Kasumi-1 (cell line): ENCODE data around the gene SLCO3A1.

Source experiments
- DNase-seq, 2 experiments: peaks; one replicate each; lab custom pipeline; 2025; lab: John Stamatoyannopoulos, UW

SLCO3A1 gene

GRCh38 chr15:91861223-91861622, 7.7 kb downstream of the SLCO3A1 start:
- DNase-seq = peak; percentile 65 to 78

- DNase-seq = no peak
Observed at GRCh38 chr15:91862891-91863504, 9.5 kb downstream of the SLCO3A1 start.

GRCh38 chr15:91863621-91864255, 10.2 kb downstream of the SLCO3A1 start:
- DNase-seq = no peak

- DNase-seq = no peak
Observed at GRCh38 chr15:91864664-91865063, 11.2 kb downstream of the SLCO3A1 start.

GRCh38 chr15:91865486-91865885, 12.0 kb downstream of the SLCO3A1 start:
- no peak for DNase-seq

GRCh38 chr15:91865950-91866349, 12.4 kb downstream of the SLCO3A1 start:
- DNase-seq = no peak

GRCh38 chr15:91866371-91866905, 12.9 kb downstream of the SLCO3A1 start:
- no peak for DNase-seq

- DNase-seq = no peak
Observed at GRCh38 chr15:91866971-91867372, 13.5 kb downstream of the SLCO3A1 start.

- DNase-seq = no peak
Observed at GRCh38 chr15:91867581-91868026, 14.1 kb downstream of the SLCO3A1 start.

GRCh38 chr15:91870876-91871537, 17.5 kb downstream of the SLCO3A1 start:
- DNase-seq = no peak

GRCh38 chr15:91871837-91872236, 18.3 kb downstream of the SLCO3A1 start:
- no peak for DNase-seq

GRCh38 chr15:91872356-91873137, 19.0 kb downstream of the SLCO3A1 start:
- DNase-seq = no peak

GRCh38 chr15:91873138-91873536, 19.6 kb downstream of the SLCO3A1 start:
- DNase-seq = no peak

- no peak for DNase-seq
Observed at GRCh38 chr15:91874171-91874570, 20.7 kb downstream of the SLCO3A1 start.

- DNase-seq = no peak
Observed at GRCh38 chr15:91874992-91875660, 21.6 kb downstream of the SLCO3A1 start.

- DNase-seq = no peak
Observed at GRCh38 chr15:91876187-91876586, 22.7 kb downstream of the SLCO3A1 start.

GRCh38 chr15:91878319-91878870, 24.9 kb downstream of the SLCO3A1 start:
- no peak for DNase-seq

GRCh38 chr15:91879158-91879557, 25.6 kb downstream of the SLCO3A1 start:
- no peak for DNase-seq

- no peak for DNase-seq
Observed at GRCh38 chr15:91880373-91880772, 26.9 kb downstream of the SLCO3A1 start.

- no peak for DNase-seq
Observed at GRCh38 chr15:91881569-91882297, 28.2 kb downstream of the SLCO3A1 start.
